ENCODE results near the gene LAPTM5. TPM values are rescaled to one million over a fixed set of nuclear protein-coding genes. Genes with fewer than 3 reads are reported as not detected.

The LAPTM5 gene
- total and polyA plus RNA-seq, 2 of the 8 experiments (the other 6 are each of a cell fraction or from before 2014, with no cell fraction given): 0.37 to 1.4 TPM

DNA sequence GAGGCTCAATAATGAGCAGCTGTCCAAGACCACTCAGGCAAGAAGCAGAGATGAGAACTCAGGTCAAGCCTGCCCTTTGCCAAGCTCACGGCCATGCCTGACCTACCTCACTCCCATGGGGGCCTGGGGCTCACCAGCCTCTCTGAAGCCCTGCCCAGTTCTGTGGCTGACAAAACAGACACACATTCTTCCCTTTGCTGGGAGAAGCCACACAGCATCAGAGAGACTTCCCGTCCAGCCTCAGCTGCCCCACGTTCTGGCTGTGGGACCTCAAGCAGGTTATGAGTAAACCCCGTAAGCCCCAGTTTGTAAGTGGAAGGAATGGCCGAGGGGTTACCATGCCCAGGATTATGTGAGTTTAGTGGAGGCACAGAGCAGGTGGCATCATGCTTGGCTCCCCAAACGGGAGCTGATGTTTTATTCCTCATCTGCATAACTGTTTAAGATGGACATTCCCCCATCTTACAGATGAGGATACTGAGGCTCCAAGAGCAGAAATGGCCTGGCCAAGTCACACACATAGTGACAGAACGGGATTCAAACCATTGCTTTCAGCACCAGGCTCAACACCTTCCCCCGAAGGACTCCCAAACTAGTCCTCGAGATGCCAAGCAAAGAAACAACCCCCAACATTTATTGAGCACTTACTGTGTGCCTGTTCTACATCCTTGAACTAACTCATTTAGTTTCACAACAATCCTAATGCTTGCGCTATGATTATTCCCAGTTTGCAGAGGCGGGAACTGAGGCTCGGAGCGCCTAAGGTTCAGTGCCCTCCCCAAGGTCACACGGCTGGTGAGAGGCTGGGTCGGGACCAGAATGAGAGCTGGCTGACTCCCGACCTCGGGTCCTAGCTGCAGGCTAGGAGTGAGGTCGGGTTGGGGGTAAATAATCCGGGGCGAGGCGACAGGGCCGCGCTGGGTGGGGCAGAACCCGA is 49.1 kb upstream of the LAPTM5 start (continued):
- TF ChIP-seq, protein P1, sequence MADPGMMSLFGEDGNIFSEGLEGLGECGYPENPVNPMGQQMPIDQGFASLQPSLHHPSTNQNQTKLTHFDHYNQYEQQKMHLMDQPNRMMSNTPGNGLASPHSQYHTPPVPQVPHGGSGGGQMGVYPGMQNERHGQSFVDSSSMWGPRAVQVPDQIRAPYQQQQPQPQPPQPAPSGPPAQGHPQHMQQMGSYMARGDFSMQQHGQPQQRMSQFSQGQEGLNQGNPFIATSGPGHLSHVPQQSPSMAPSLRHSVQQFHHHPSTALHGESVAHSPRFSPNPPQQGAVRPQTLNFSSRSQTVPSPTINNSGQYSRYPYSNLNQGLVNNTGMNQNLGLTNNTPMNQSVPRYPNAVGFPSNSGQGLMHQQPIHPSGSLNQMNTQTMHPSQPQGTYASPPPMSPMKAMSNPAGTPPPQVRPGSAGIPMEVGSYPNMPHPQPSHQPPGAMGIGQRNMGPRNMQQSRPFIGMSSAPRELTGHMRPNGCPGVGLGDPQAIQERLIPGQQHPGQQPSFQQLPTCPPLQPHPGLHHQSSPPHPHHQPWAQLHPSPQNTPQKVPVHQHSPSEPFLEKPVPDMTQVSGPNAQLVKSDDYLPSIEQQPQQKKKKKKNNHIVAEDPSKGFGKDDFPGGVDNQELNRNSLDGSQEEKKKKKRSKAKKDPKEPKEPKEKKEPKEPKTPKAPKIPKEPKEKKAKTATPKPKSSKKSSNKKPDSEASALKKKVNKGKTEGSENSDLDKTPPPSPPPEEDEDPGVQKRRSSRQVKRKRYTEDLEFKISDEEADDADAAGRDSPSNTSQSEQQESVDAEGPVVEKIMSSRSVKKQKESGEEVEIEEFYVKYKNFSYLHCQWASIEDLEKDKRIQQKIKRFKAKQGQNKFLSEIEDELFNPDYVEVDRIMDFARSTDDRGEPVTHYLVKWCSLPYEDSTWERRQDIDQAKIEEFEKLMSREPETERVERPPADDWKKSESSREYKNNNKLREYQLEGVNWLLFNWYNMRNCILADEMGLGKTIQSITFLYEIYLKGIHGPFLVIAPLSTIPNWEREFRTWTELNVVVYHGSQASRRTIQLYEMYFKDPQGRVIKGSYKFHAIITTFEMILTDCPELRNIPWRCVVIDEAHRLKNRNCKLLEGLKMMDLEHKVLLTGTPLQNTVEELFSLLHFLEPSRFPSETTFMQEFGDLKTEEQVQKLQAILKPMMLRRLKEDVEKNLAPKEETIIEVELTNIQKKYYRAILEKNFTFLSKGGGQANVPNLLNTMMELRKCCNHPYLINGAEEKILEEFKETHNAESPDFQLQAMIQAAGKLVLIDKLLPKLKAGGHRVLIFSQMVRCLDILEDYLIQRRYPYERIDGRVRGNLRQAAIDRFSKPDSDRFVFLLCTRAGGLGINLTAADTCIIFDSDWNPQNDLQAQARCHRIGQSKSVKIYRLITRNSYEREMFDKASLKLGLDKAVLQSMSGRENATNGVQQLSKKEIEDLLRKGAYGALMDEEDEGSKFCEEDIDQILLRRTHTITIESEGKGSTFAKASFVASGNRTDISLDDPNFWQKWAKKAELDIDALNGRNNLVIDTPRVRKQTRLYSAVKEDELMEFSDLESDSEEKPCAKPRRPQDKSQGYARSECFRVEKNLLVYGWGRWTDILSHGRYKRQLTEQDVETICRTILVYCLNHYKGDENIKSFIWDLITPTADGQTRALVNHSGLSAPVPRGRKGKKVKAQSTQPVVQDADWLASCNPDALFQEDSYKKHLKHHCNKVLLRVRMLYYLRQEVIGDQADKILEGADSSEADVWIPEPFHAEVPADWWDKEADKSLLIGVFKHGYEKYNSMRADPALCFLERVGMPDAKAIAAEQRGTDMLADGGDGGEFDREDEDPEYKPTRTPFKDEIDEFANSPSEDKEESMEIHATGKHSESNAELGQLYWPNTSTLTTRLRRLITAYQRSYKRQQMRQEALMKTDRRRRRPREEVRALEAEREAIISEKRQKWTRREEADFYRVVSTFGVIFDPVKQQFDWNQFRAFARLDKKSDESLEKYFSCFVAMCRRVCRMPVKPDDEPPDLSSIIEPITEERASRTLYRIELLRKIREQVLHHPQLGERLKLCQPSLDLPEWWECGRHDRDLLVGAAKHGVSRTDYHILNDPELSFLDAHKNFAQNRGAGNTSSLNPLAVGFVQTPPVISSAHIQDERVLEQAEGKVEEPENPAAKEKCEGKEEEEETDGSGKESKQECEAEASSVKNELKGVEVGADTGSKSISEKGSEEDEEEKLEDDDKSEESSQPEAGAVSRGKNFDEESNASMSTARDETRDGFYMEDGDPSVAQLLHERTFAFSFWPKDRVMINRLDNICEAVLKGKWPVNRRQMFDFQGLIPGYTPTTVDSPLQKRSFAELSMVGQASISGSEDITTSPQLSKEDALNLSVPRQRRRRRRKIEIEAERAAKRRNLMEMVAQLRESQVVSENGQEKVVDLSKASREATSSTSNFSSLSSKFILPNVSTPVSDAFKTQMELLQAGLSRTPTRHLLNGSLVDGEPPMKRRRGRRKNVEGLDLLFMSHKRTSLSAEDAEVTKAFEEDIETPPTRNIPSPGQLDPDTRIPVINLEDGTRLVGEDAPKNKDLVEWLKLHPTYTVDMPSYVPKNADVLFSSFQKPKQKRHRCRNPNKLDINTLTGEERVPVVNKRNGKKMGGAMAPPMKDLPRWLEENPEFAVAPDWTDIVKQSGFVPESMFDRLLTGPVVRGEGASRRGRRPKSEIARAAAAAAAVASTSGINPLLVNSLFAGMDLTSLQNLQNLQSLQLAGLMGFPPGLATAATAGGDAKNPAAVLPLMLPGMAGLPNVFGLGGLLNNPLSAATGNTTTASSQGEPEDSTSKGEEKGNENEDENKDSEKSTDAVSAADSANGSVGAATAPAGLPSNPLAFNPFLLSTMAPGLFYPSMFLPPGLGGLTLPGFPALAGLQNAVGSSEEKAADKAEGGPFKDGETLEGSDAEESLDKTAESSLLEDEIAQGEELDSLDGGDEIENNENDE (IDR thresholded peaks at IDR 0.05; ENCODE audit: insufficient replicate concordance, low read length): no peak
- TF ChIP-seq CBX8 (IDR thresholded peaks at IDR 0.05; ENCODE audit: borderline replicate concordance, low read depth, low read length) (no peak), POLR2A (IDR thresholded peaks at IDR 0.05; ENCODE audit: control extremely low read depth in 1 of 2, low read depth in 2 of 2, low read length in 2 of 2) (no peak), KDM5A (IDR thresholded peaks at IDR 0.05; ENCODE audit: low read length) (no peak), ZNF274 (IDR thresholded peaks at IDR 0.05; ENCODE audit: borderline replicate concordance, extremely low read depth, low read length) (no peak), RAD21 (IDR thresholded peaks at IDR 0.05 in 1 of 2, conservative IDR thresholded peaks at IDR 0.05 in 1 of 2; ENCODE audit: low read depth in 2 of 2, low read length in 2 of 2) (no peak), TAF7 (optimal IDR thresholded peaks at IDR 0.05; ENCODE audit: borderline replicate concordance, low read depth, low read length) (no peak), HDAC2 (IDR thresholded peaks at IDR 0.05; ENCODE audit: borderline replicate concordance in 1 of 2, low read depth in 2 of 2, low read length in 2 of 2) (no peak), CBX5 (IDR thresholded peaks at IDR 0.05; ENCODE audit: low read depth, low read length) (no peak)
